Spleen (tissue), 11 donors: ENCODE measurements around the gene DAB2IP. TPM values are rescaled to one million over a fixed set of nuclear protein-coding genes. Genes with fewer than 3 reads are reported as not detected.
A peak's percentile ranks its signal among the peaks of the same experiment; 100 is the strongest.

Experiments
- DNase-seq: peaks from one replicate; pipeline ENCODE4 v3.0.0-alpha.2; 2020
- H3K27ac ChIP-seq, 8 donors: fragments of 200-600 bp; sonication (generic) in 7 of 8; 1 replicate in 4 of 8; 2 replicates in 4 of 8; pipeline versions ENCODE4 v1.5.0 to v1.8.0; 2016 to 2021; ENCODE audit warnings: inconsistent platforms in 4 of 8, mild to moderate bottlenecking in 4 of 8, moderate library complexity in 1 of 8
- H3K27me3 ChIP-seq, 7 donors: fragments of 200-600 bp; sonication (generic) in 6 of 7; replicated peaks in 1 of 7; 1 replicate in 4 of 7; 2 replicates in 3 of 7; pipeline versions ENCODE4 v1.5.0 to v1.8.0; 2016 to 2021; ENCODE audit warnings: inconsistent platforms in 3 of 7, mild to moderate bottlenecking in 1 of 7
- H3K36me3 ChIP-seq, 6 donors: fragments of 200-600 bp; sonication (generic) in 5 of 6; 1 replicate in 4 of 6; 2 replicates in 2 of 6; pipeline versions ENCODE4 v1.5.0 to v1.8.0; 2016 to 2021; ENCODE audit warnings: inconsistent platforms in 2 of 6
- H3K4me1 ChIP-seq, 6 donors: fragments of 200-600 bp; sonication (generic) in 5 of 6; 1 replicate in 3 of 6; 2 replicates in 3 of 6; pipeline versions ENCODE4 v1.5.0 to v1.8.0; 2016 to 2021; ENCODE audit warnings: inconsistent platforms in 3 of 6
- H3K4me3 ChIP-seq, 8 donors: fragments of 200-600 bp; sonication (generic) in 7 of 8; 1 replicate in 4 of 8; 2 replicates in 4 of 8; pipeline versions ENCODE4 v1.5.0 to v1.8.0; 2016 to 2021; ENCODE audit warnings: inconsistent platforms in 4 of 8, mild to moderate bottlenecking in 4 of 8, moderate library complexity in 2 of 8
- H3K9me3 ChIP-seq, 8 donors: fragments of 200-600 bp; sonication (generic) in 7 of 8; 1 replicate in 4 of 8; 2 replicates in 4 of 8; pipeline versions ENCODE4 v1.5.0 to v1.8.0; 2016 to 2021; ENCODE audit warnings: inconsistent platforms in 4 of 8
- CTCF ChIP-seq, 11 experiments: fragments of 200-600 bp in 7 of 11; fragments of 450-650 bp in 4 of 11; sonication (generic) in 4 of 11; IDR thresholded peaks in 8 of 11; conservative IDR thresholded peaks in 3 of 11; 1 replicate in 7 of 11; 2 replicates in 4 of 11; pipeline versions ENCODE4 v1.4.0 to v1.8.0; 2016 to 2021; ENCODE audit warnings: antibody characterized with exemption in 11 of 11, inconsistent platforms in 4 of 11, mild to moderate bottlenecking in 1 of 11
- POLR2A ChIP-seq, 3 donors: fragments of 450-650 bp; IDR thresholded peaks; one replicate each; pipeline ENCODE4 v1.5.1; 2017; ENCODE audit warnings: antibody characterized with exemption in 3 of 3, mild to moderate bottlenecking in 1 of 3
- POLR2AphosphoS5 ChIP-seq, 3 donors: sonication (generic); formaldehyde crosslinking; IDR thresholded peaks; one replicate each; pipeline ENCODE4 v1.5.1; 2017; ENCODE audit warnings: antibody characterized with exemption in 3 of 3
- WGBS, 5 donors: extraction: QIAGEN DNeasy Blood & Tissue Kit in 3 of 5; methylation state at CpG; one replicate each; pipeline versions ENCODE4 v1.1.5 to v1.1.7; 2013 to 2018; 5-methylcytosine and 5-hydroxymethylcytosine counted together
- intact Hi-C: fragments of 100-400 bp; cut with DNase I; formaldehyde crosslinking; loops from one replicate; pipeline ENCODE4 v1.15.0; 2023; ENCODE audit warnings: low total_unique reads
- polyA plus RNA-seq, 3 donors: library from polyadenylated mRNA; stranded (reverse); fragments of 200-250 nt; gene quantifications; one replicate each; pipeline ENCODE4 v1.2.1, GENCODE V29; 2013
- total RNA-seq, 7 donors: library from RNA; depleted of rRNA in 3 of 7; stranded (reverse); fragments of >200 nt in 3 of 7; fragmentation: NEBNext Ultra II Directional in 4 of 7; extraction: Animal tissue kit (Norgen Biotek cat#: 25700) in 4 of 7; gene quantifications; one replicate each; pipeline versions ENCODE4 v1.1.0 to v1.2.1, GENCODE V29; 2016 to 2021
- donor health status: healthy with polysubstance abuse.
- donor health status: DM: no; HTN: no; CAD: no; lungs with moderate emphysema.
- donor health status: DM: no; HTN: no; CAD: no.
- donor health status: Bipolar disorder and iron deficiency.
- donor health status: healthy.
- donor health status: DM: no; HTN: no; CAD: no.
- donor health status: DM: yes; HTN: yes; CAD: no.

DAB2IP gene
- total and polyA plus RNA-seq, 10 donors: 5.0 to 83.0 (median 38.1) TPM

DNA sequence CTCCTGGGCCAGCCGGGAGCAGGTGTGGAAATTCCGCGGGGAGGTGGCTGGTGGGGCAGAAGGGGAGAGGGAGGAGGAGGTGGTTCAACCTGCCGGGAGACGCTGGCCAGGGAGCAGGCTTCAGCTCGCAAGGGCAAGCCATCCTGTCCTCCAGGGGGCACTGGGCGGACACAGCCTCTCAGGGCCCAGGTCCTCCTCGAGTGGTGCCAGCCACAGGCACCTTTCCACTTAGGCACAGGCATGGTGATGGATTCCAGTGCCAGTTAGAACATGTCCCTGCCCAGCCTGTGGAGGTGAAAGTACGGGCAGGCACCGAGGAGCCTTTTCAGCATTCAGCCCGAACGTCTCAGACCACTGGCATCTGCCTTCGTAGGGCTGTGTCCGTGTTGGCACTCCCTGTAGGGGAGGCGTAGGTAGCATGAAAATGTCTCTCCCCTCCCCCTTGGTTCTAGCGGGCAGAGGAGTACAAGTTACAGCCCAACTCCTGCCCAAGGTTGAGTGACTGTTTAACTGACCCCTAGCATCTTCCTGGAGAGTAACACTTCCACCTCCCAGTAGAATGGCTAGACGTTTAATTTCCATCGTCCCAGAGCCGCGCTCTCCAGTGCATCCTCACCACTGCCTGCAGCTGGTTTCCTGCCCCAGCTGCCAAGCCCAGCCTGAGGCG lies 48.9 kb downstream of the DAB2IP start:
- peak; percentile 84 for DNase-seq
- H3K4me1 ChIP-seq: peaks cover 20 to 54% (median 35%) of the 10 kb centered on the region in 6 donors
- peak overlapping the region in 7 of 8 donors; percentile 27 to 75 (median 53) for H3K4me3 ChIP-seq
- H3K36me3 ChIP-seq: no peaks in the 10 kb centered on the region
- peak in 8 of 11 experiments; percentile 21 to 58 (median 46) for TF ChIP-seq CTCF (IDR thresholded peaks at IDR 0.05 in 8 of 11, conservative IDR thresholded peaks at IDR 0.05 in 3 of 11)
- TF ChIP-seq POLR2AphosphoS5 (IDR thresholded peaks at IDR 0.05): no peak
- TF ChIP-seq POLR2A (IDR thresholded peaks at IDR 0.05): no peak
- intact Hi-C loops: no loop called here
- H3K27ac ChIP-seq: peak overlapping the region in 4 of 8 donors; percentile 24 to 78 (median 74)
- no peaks in the 10 kb centered on the region for H3K9me3 ChIP-seq
- 20 to 41% (median 34%) methylated on average over 20 to 21 of the region's 21 CpGs for WGBS, 5 donors
- peaks cover 0 to 75% (median 22%) of the 10 kb centered on the region in 7 donors for H3K27me3 ChIP-seq

GRCh38 chr9:121700832-121701419 lies 49.5 kb downstream of the DAB2IP start:
- DNase-seq: no peak
- TF ChIP-seq POLR2A (IDR thresholded peaks at IDR 0.05) (no peak), POLR2AphosphoS5 (IDR thresholded peaks at IDR 0.05) (peak in 1 of 3 donors; percentile 11)
- Histone ChIP-seq H3K27ac (peak overlapping the region in 4 of 8 donors; percentile 24 to 78 (median 74)), H3K4me3 (peak overlapping the region in 2 of 8 donors; percentile 53 to 75), H3K36me3 (no peaks in the 10 kb centered on the region), H3K27me3 (peaks cover 0 to 72% (median 22%) of the 10 kb centered on the region in 7 donors), H3K4me1 (peaks cover 20 to 54% (median 35%) of the 10 kb centered on the region in 6 donors), H3K9me3 (no peaks in the 10 kb centered on the region)
- 59 to 72% (median 67%) methylated on average over 22 to 26 of the region's 26 CpGs for WGBS, 5 donors
- intact Hi-C loops: no loop called here

DNA sequence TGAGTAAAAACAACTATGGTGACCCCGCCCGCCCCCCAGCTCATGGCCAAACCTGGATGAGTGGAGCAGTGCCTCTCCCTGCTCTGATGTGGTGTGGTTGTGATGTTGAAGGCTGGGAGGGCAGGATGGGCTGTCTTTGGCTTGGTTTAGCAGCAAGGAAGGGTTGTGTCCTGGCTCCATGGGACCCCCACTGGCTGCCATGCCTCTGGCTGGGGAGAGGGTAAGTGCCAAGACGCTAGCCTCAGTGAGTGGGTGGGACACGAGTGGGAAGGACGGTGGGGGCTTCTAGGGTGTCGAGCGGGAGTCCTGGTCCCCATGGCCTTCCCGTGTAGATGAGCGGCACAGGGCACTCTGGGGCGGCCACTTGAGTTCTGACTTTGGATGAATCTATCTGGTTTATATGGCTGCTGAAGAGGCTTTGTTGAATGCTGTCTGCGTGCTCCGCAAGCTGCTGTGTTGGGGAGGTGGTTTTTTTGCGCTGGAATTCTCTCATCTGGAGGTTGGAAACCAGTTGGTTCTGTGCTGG lies 50.4 kb downstream of the DAB2IP start:
- H3K4me3 ChIP-seq: no peak overlapping the region
- intact Hi-C loops: no loop called here
- no peaks in the 10 kb centered on the region for H3K36me3 ChIP-seq
- 92 to 97% (median 95%) methylated on average over 12 to 13 of the region's 13 CpGs for WGBS, 5 donors
- no peaks in the 10 kb centered on the region for H3K9me3 ChIP-seq
- TF ChIP-seq POLR2A (IDR thresholded peaks at IDR 0.05): no peak
- TF ChIP-seq POLR2AphosphoS5 (IDR thresholded peaks at IDR 0.05): no peak
- no peak for TF ChIP-seq CTCF (IDR thresholded peaks at IDR 0.05 in 8 of 11, conservative IDR thresholded peaks at IDR 0.05 in 3 of 11)
- peaks cover 0 to 63% (median 22%) of the 10 kb centered on the region in 7 donors for H3K27me3 ChIP-seq
- no peak for DNase-seq
- peak overlapping the region in 1 of 8 donors; percentile 11 for H3K27ac ChIP-seq
- peaks cover 20 to 58% (median 36%) of the 10 kb centered on the region in 6 donors for H3K4me1 ChIP-seq

DNA sequence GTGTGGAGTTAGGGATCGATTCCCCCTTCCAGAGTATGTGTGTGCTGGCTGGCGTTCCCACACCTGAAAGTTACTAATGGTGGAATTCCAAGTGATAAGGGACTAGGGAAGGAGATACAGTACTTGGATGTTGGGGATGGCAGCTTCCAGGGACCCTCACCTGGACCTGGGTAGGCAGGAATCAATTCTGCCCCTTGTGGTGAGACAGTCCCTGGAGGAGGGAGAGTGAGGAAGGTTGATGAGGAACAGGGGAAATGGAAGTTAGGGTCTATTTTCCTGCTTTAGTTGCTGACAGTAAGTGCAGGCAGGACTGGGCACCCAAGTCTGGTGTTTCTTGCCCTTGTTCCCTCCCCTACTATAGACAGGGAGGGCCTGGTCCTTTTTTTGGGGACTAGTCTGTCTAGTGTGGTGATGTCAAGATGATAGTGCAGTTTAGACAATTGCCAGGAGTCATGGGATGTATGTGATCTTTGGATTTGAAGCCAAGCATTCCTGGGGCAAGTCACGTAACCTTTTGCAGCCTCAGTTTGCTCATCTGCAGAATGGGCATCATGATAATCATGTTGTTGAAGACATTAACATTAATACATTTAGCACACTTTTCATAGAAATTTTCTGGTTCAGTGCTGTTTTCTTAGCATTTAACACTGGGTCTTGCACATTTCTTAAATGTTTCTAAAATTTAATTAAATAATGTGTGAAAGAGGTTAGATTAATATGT lies 51.7 kb downstream of the DAB2IP start:
- intact Hi-C loops: no loop called here
- Histone ChIP-seq H3K4me1 (peaks cover 20 to 58% (median 42%) of the 10 kb centered on the region in 6 donors), H3K9me3 (no peaks in the 10 kb centered on the region), H3K36me3 (no peaks in the 10 kb centered on the region), H3K4me3 (no peak overlapping the region), H3K27ac (no peak overlapping the region), H3K27me3 (peaks cover 0 to 49% (median 18%) of the 10 kb centered on the region in 7 donors)
- no peak for TF ChIP-seq CTCF (IDR thresholded peaks at IDR 0.05 in 8 of 11, conservative IDR thresholded peaks at IDR 0.05 in 3 of 11)
- no peak for TF ChIP-seq POLR2A (IDR thresholded peaks at IDR 0.05)
- TF ChIP-seq POLR2AphosphoS5 (IDR thresholded peaks at IDR 0.05): no peak
- DNase-seq: no peak
- WGBS, 5 donors: 90 to 96% (median 92%) methylated on average over 3 of the region's 3 CpGs
